Ascending aorta (tissue), 2 donors: ENCODE results near the gene SERPINE1. TPM values are rescaled to one million over a fixed set of nuclear protein-coding genes. Genes with fewer than 3 reads are reported as not detected.
A peak's percentile ranks its signal among the peaks of the same experiment; 100 is the strongest.

Experiments
- DNase-seq, 2 donors: peaks; one replicate each; pipeline ENCODE4 v3.0.0-alpha.2; 2019; ENCODE audit warnings: low spot score in 2 of 2
- H3K27ac ChIP-seq, 2 donors: fragments of 200-600 bp; sonication (generic); one replicate each; pipeline ENCODE4 v1.5.1; 2016 to 2017; ENCODE audit warnings: mild to moderate bottlenecking in 1 of 2
- H3K27me3 ChIP-seq: fragments of 200-600 bp; sonication (generic); one replicate; pipeline ENCODE4 v1.5.1; 2017
- H3K36me3 ChIP-seq, 2 donors: fragments of 200-600 bp; sonication (generic); one replicate each; pipeline ENCODE4 v1.5.1; 2016
- H3K4me1 ChIP-seq, 2 donors: fragments of 200-600 bp; sonication (generic); one replicate each; pipeline ENCODE4 v1.5.1; 2016 to 2017; ENCODE audit warnings: mild to moderate bottlenecking in 1 of 2
- H3K4me3 ChIP-seq, 2 donors: fragments of 200-600 bp; sonication (generic); one replicate each; pipeline ENCODE4 v1.5.1; 2016 to 2017; ENCODE audit warnings: mild to moderate bottlenecking in 1 of 2
- H3K9me3 ChIP-seq, 2 donors: fragments of 200-600 bp; sonication (generic); one replicate each; pipeline ENCODE4 v1.5.1; 2016
- intact Hi-C: fragments of 100-400 bp; cut with DNase I; formaldehyde crosslinking; loops from one replicate; pipeline ENCODE4 v1.15.1; 2023
- total RNA-seq: library from RNA; depleted of rRNA; stranded (reverse); fragments of >200 nt; gene quantifications from one replicate; pipeline ENCODE4 v1.1.0, GENCODE V29; 2016
- TF ChIP-seq, protein P1 (sequence below), 3 experiments: fragments of 200-600 bp in 2 of 3; fragments of 450-650 bp in 1 of 3; sonication (generic) in 2 of 3; IDR thresholded peaks; one replicate each; pipeline ENCODE4 v1.5.1; 2016 to 2019; ENCODE audit warnings: antibody characterized with exemption in 3 of 3, mild to moderate bottlenecking in 1 of 3, moderate library complexity in 1 of 3

The SERPINE1 gene
- total RNA-seq, 1 donor from 2014 or later = 1,267 TPM

DNA sequence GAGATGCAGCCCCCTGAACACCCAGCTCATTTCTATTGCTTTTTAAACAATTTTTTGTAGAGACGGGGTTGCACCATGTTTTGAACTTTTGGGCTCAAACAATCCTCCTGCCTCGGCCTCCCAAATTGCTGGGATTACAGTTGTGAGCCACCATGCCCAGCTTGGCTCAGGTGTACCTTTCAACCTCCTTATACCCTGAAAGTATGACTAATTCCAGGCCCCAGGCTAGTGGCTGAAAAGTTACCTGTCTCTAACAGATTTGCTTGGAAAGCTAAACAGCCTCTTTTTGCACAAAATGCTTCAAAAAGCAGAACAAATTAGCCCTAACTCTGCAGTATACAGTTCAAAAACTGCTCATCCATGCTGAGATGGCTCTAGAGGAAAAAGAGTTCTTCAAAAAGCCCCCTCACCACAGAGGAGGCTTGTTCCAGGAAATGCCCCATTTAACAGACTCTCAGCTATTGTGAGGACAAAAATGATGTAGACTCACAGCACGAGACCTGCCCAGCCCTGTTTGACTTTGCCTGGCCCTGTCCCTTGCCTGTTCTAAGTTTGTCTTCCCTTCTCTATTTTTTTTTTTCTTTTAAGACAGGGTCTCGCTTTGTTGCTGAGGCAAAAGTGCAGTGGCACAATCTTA is 14.0 kb downstream of the SERPINE1 start:
- peaks cover 8 to 20% of the 10 kb centered on the region in 2 donors for H3K36me3 ChIP-seq
- H3K27ac ChIP-seq = no peak overlapping the region
- TF ChIP-seq, protein P1, sequence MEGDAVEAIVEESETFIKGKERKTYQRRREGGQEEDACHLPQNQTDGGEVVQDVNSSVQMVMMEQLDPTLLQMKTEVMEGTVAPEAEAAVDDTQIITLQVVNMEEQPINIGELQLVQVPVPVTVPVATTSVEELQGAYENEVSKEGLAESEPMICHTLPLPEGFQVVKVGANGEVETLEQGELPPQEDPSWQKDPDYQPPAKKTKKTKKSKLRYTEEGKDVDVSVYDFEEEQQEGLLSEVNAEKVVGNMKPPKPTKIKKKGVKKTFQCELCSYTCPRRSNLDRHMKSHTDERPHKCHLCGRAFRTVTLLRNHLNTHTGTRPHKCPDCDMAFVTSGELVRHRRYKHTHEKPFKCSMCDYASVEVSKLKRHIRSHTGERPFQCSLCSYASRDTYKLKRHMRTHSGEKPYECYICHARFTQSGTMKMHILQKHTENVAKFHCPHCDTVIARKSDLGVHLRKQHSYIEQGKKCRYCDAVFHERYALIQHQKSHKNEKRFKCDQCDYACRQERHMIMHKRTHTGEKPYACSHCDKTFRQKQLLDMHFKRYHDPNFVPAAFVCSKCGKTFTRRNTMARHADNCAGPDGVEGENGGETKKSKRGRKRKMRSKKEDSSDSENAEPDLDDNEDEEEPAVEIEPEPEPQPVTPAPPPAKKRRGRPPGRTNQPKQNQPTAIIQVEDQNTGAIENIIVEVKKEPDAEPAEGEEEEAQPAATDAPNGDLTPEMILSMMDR (IDR thresholded peaks at IDR 0.05) = no peak
- peaks cover 6 to 19% of the 10 kb centered on the region in 2 donors for H3K4me1 ChIP-seq
- H3K4me3 ChIP-seq = no peak overlapping the region
- intact Hi-C loops = no loop called here
- H3K9me3 ChIP-seq = no peaks in the 10 kb centered on the region
- DNase-seq = no peak
- H3K27me3 ChIP-seq = no peaks in the 10 kb centered on the region

DNA sequence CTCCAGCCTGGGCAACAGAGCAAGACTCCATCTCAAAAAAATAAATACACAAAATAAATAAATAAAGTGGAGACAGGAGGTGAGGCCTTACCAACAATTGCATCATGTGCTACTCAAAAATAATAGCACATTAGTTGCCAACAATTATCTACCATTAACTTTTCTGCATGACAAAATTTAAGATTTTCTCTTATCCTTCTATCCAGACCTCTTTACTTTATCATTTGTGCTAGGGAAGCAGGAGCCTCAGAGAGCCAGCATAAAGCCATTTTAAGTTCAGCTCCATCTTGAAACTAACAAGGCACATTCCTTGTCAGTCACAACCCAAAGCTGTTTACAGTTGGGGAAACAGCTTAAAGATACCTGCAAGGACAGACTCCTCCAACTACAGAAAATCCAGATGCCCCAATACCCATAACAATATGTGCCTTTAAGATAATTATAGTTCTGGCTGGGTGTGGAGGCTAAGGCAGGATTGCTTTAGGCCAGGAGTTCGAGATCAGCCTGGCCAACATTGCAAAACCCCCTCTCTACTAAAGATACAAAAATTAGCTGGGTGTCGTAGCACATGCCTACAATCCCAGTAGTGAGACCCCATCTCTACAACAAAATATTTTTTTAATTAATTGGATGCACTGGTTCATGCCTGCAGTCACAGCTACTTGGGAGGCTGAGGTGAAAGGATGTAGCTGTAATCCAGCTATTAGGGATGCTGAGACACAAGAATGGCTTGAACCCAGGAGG is 25.2 kb downstream of the SERPINE1 start:
- intact Hi-C loops = no loop called here
- Histone ChIP-seq H3K36me3 (peaks cover 0 to 3% of the 10 kb centered on the region in 2 donors), H3K4me3 (no peak overlapping the region), H3K9me3 (no peaks in the 10 kb centered on the region), H3K4me1 (peaks cover 3% of the 10 kb centered on the region in 2 donors), H3K27me3 (no peaks in the 10 kb centered on the region), H3K27ac (no peak overlapping the region)
- TF ChIP-seq, protein P1 (IDR thresholded peaks at IDR 0.05) = no peak
- DNase-seq = no peak

DNA sequence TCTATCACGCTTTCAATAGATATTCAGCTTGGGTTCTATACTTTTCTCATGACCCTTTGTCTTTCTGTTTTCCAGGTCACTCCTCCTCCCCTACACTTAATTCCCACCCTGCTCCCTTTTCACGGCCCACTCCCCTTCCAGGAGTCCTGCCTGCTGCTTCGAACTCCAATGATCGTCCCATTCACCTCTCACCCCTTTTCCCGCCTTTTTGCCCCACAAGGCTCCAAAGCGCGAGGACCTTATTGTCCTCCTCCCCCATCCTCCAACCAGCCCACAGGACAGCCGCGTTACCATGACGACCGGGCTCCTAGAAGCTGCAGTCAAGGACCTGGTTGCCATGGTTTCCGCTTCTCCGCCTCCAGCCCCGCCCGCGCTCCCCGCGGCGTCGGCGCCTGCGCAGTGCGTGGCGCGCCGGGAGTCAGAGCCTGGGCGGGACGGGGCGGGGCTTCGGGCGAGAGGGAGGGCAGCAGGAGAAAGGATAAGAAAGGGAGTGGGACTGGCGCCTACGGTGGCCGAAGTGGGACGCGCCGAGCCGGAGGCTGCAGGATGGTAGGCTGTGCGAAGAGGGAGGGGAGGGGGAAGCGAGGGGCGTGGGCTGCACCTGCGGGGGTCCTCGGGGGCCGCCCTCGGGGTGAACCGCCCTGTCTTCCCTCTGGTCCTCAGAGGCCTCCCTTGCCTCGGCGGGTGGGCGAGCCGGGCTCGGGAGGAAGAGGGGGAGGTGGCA is 27.2 kb downstream of the SERPINE1 start, which contains the start of gene AP1S1:
Gene AP1S1 (plus strand): TSS at position 508 of the 724 bp plus-strand sequence. CDS start 39 bp downstream, at position 547.
- TF ChIP-seq, protein P1 (IDR thresholded peaks at IDR 0.05) = no peak
- Histone ChIP-seq H3K27me3 (no peaks in the 10 kb centered on the region), H3K4me1 (peaks cover 3% of the 10 kb centered on the region in 2 donors), H3K9me3 (no peaks in the 10 kb centered on the region), H3K27ac (no peak within 1 kb of the TSS), H3K36me3 (peaks cover 3 to 23% of the 10 kb centered on the region in 2 donors), H3K4me3 (peak within 1 kb of the TSS; percentile 73 to 87)
- intact Hi-C loops = loop anchor here (1.0 to 2.0 kb wide), 2 partner anchors 15 to 65 kb away; partner anchors contain the start of gene ZNHIT1
- DNase-seq = peak; percentile 72 to 94

DNA sequence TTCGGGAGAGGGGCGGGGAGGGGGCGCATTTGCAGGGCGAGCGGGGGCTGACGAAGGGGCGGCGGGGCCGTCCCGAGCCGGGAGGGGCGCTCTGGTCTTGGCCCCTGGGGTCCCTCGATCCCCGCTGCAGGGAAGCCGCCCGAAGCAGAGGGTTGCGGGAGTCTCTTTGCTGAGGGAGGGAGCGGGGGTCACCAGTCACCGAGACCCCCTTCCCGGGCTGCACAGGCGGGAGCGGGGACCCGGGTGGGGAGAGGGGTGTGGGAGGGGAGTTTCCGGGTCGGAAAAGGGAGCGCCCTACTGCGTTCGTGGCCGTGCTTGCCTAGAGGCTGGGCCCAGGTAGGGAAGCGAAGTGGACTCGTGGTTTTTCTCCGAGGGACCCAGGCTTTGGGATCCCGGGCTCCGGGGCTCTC is 27.8 kb downstream of the SERPINE1 start:
- TF ChIP-seq, protein P1 (IDR thresholded peaks at IDR 0.05) = no peak
- intact Hi-C loops = loop anchor here (1.0 to 2.0 kb wide), 2 partner anchors 15 to 64 kb away; partner anchors contain the start of gene ZNHIT1
- no peaks in the 10 kb centered on the region for H3K9me3 ChIP-seq
- peaks cover 8 to 29% of the 10 kb centered on the region in 2 donors for H3K36me3 ChIP-seq
- H3K27me3 ChIP-seq = no peaks in the 10 kb centered on the region
- peaks cover 3% of the 10 kb centered on the region in 2 donors for H3K4me1 ChIP-seq
- H3K4me3 ChIP-seq = peak overlapping the region; percentile 73 to 87
- DNase-seq = no peak
- H3K27ac ChIP-seq = no peak overlapping the region

DNA sequence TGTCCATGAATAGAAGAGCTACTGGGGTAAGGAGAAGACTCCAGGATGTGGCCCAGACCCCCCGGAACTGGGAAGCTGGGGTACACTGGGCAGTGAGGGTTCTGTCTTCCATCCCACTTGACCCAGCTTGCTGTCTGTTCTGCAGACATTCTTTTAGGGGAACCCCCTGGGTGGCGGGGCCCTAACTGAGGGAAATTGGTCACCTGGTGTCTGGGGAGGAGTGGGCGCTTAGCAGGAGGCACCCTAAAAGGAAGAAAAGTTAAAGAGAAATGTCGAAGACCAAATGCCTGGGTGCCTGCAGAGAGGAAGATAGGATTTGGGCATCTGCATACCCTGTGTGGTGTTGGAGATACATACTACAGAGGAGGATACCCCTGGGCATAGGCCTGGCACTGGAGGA is 28.4 kb downstream of the SERPINE1 start:
- Histone ChIP-seq H3K4me3 (peak overlapping the region; percentile 73 to 87), H3K9me3 (no peaks in the 10 kb centered on the region), H3K27ac (no peak overlapping the region), H3K27me3 (no peaks in the 10 kb centered on the region), H3K36me3 (peaks cover 8 to 33% of the 10 kb centered on the region in 2 donors), H3K4me1 (peaks cover 3% of the 10 kb centered on the region in 2 donors)
- intact Hi-C loops = loop anchor here (2.0 kb wide), 1 partner anchor 63 kb away; the partner anchor contains the start of gene ZNHIT1
- DNase-seq = no peak
- TF ChIP-seq, protein P1 (IDR thresholded peaks at IDR 0.05) = no peak
